Loucy (cell line): ENCODE data around the gene GATA6.

Source experiments
- CTCF ChIP-seq: fragments of 200-600 bp; sonication (generic); conservative IDR thresholded peaks from 2 replicates; pipeline ENCODE4 v1.5.1; 2014; ENCODE audit warnings: mild to moderate bottlenecking, antibody characterized with exemption, low read length
- EZH2phosphoT487 ChIP-seq: fragments of 200-600 bp; IDR thresholded peaks from 2 replicates; pipeline ENCODE4 v1.6.1; 2018; ENCODE audit warnings: antibody characterized with exemption, mild to moderate bottlenecking, moderate library complexity, borderline replicate concordance

- TF ChIP-seq CTCF (no peak), EZH2phosphoT487 (no peak)
Measured at GRCh38 chr18:22191923-22192322, 22.5 kb downstream of the GATA6 start.
